Stimulated activated CD8-positive, alpha-beta memory T cell treated with anti-CD3 and anti-CD28 coated beads, Interleukin-15, amount 100 ng/mL, for 4 hours (primary cell): Measurements from ENCODE around the gene HOXD10.

Experiments
- DNase-seq, 2 donors: peaks; one replicate each; pipeline ENCODE4 v3.0.0-alpha.2; 2020; ENCODE audit warnings: low read depth in 2 of 2

HOXD10 gene

DNA sequence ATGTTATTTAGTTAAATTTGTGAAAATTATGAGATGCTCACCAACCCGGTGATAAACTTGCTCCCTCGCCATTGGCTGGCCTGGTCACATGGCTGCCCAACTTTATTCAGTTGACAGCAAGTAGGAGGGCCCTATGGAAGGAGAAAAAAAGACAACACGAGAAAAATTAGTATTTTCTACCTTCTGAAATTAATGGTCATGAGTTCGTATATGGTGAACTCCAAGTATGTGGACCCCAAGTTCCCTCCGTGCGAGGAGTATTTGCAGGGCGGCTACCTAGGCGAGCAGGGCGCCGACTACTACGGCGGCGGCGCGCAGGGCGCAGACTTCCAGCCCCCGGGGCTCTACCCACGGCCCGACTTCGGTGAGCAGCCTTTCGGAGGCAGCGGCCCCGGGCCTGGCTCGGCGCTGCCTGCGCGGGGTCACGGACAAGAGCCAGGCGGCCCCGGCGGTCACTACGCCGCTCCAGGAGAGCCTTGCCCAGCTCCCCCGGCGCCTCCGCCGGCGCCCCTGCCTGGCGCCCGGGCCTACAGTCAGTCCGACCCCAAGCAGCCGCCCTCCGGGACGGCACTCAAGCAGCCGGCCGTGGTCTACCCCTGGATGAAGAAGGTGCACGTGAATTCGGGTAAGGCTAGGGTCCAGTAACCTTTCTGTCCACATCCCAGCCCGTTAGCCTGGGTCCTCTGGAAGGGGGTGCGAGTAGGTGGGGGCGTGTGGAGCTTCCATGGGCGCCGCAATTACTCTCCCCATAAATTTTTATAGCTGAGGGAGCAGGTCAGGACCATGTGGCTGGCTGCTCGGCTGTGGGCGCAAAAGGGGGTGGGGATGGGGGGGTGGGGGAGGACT, 35.1 kb downstream of the HOXD10 start, which contains the start of gene HOXD4:
Gene HOXD4 (plus strand): TSS at position 109 of the 846 bp plus-strand sequence. CDS start 84 bp downstream, at position 193.
- DNase-seq: no peak

GRCh38 chr2:176152350-176153181, 36.0 kb downstream of the HOXD10 start:
- no peak for DNase-seq

GRCh38 chr2:176154576-176155252, 38.1 kb downstream of the HOXD10 start:
- DNase-seq: no peak

DNA sequence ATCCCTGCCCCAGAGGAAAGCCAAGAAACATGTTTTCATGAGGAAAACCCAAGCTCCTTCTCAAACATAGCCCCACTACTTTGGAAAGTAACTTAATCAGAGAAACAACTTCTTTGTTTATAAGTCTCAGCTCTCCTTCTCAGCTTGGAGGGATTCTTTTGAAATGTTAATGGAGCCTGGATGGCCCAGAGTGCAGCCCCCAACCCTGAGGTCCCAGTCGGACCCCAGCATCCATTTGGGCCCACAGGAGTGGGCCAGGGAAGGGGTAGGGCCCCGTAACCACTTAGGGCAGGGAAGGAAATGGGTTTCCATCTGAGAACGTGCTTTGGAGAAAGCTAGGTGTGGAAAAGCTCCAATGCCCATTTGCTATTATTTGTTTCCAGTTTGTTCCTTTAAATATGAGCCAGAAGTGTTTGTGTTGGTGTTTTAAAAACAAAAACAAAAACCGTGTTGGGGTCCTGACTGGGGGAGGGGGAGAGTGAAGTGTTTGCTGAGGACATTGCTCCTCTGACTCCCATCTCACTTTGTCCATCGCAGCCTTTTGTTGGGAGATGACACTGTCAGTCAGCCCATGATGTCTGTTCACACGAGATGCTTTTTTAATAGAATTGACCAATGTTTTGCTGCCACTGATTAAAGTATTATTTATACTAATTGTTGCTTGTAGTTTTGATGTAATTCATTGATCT, 38.9 kb downstream of the HOXD10 start:
- no peak for DNase-seq

- no peak for DNase-seq
These were observed 39.8 kb downstream of the HOXD10 start for GRCh38 chr2:176156301-176156806.

GRCh38 chr2:176156807-176157498, 40.4 kb downstream of the HOXD10 start, which contains the start of gene HOXD3:
Gene HOXD3, plus strand, starts transcription at chr2:176157307. Its CDS starts 11,808 bp downstream, at chr2:176169115.
- no peak for DNase-seq

- no peak for DNase-seq
These were observed 41.1 kb downstream of the HOXD10 start for GRCh38 chr2:176157499-176158185.

DNA sequence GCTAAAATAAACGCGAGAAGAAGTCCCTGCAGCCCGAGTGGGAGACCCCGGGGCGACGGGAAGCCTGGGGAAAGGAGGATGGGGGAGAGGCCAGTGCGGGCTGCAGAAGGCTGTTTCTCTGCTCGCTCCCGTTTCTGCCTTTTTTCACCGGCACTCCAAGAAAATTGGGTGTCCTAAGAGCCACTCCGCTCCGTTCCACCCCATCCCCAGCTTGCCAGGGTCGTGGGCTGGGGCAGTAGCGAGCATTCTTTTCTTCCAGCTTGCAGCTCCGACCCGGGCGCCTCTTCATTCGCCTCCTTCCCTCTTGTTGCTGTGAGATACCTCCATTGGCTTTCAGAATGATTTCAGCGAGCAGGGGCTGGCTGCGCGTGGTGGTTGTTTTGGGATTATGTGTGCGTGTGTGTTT, 41.6 kb downstream of the HOXD10 start:
- no peak for DNase-seq

DNA sequence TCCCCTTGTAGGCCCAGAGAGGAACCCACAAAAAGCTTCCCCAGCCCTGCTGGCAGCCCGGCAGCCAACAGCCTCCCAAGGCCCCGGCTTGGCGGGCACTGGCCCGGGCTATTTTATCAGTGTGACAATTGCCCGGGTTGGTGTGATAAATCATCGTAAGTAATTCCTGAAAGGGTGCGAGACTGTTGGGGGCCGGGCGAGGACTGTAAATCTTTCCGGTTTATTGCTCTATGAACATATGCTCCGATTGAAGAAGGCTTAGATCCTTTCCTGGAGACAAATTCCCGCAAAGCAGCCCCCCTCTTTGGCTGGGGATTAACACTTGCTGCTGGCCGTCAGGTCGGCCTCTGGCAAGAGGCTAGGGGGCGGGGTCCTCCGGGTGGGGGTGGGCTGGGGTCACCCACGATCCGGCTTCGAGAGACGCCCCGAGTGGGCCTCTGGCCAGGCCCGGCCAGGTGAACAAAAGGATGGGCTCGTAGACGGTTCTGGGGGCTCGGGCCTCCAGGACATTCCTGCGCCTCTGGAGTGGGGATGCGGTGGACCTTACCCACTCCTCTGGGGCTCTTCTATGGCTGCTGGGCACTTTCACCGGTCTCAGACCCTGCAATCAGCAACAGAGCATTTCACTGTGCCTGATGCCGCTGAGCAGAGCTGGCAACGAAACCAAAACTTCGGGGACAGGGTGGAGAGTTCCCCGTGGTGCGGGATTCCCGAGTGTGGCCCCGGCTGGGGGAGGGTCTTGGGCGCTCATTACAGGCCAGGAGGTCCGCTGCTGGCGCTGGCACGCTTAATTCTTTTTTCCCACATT, 42.5 kb downstream of the HOXD10 start:
- DNase-seq: no peak

DNA sequence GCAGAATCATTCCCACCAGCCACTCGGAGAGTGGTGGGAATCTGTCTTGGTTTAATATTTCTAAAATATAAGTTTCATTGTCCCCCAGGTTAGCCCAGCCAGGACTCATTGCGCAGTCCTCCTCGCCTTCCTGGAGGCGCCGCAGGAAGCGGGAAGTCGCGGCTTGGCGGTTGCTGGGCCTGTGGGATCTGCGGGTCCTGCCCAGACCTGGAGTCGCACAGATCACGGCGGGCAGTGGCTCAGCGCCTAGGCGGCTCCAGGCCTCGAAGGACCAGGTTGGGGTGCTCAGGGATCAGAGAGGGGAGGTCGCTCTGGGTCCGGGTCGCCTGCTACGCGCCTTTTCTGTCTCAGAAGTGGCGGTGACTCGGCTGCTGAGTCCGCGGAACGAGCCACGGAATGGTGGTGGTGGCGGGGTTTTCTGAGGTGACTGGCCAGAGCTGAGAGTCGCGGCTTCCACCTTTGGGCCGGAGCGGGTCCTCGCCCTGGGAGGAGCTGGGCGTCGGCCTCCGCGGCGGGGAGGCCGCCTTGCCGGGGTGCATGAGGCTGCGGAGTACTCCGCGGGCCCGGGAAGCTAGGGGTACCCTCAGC, 43.2 kb downstream of the HOXD10 start:
- no peak for DNase-seq

GRCh38 chr2:176160251-176160985, 43.8 kb downstream of the HOXD10 start:
- DNase-seq: no peak

GRCh38 chr2:176160986-176161824, 44.6 kb downstream of the HOXD10 start:
- no peak for DNase-seq

- DNase-seq: no peak
These were observed 45.4 kb downstream of the HOXD10 start for GRCh38 chr2:176161825-176162626.

- no peak for DNase-seq
These were observed 46.5 kb downstream of the HOXD10 start for GRCh38 chr2:176162911-176163671.

GRCh38 chr2:176163672-176164056, 47.1 kb downstream of the HOXD10 start:
- DNase-seq: no peak

GRCh38 chr2:176164201-176164600, 47.6 kb downstream of the HOXD10 start:
- no peak for DNase-seq
